HepG2 (cell line): ENCODE results near the gene BTBD6. TPM values are rescaled to one million over a fixed set of nuclear protein-coding genes. Genes with fewer than 3 reads are reported as not detected.
"Not testable (repeated sequence)": the region's sequence is repeated elsewhere in the genome, so short reads cannot be mapped to it uniquely, and the experiment has no call there.

ENCODE experiments used
- ATAC-seq: fragments of 200-7000 bp; cut with Tn5 transposase; 3 replicates; pipeline ENCODE4 v1.9.1; 2020; ENCODE audit warnings: mild to moderate bottlenecking, moderate library complexity
- BruUV-seq: library from RNA; stranded (reverse); fragments of 400-500 nt; replicated peaks from 2 replicates; lab custom pipeline; 2021; lab: Mats Ljungman, UMichigan
- CTCF ChIA-PET: fragments of 300-600 bp; formaldehyde crosslinking; extraction: SDS; loops from one replicate; lab custom pipeline; 2021; ENCODE audit warnings: low total read pairs, inconsistent platforms, low intra/inter-chr PET ratio; lab: Yijun Ruan, JAX
- POLR2A ChIA-PET: fragments of 350-600 bp; sonication (Branson Sonifier 250); formaldehyde crosslinking; loops from one replicate; lab custom pipeline; 2020; ENCODE audit warnings: antibody characterized with exemption, inconsistent platforms; lab: Yijun Ruan, JAX
- DNase-seq: peaks from one replicate; pipeline ENCODE4 v3.0.0-alpha.2; 2015; ENCODE audit warnings: low spot score
- FAIRE-seq: peaks from 3 replicates; lab custom pipeline; 2011; peaks lifted over from hg19 to GRCh38; lab: Jason Lieb, UNC
- H2AFZ ChIP-seq: one replicate; pipeline ENCODE4 v1.6.1; 2011; ENCODE audit warnings: low read length, inconsistent platforms
- H3K27ac ChIP-seq: fragments of 300-600 bp; 3 replicates; pipeline ENCODE4 v1.8.0; 2011; ENCODE audit warnings: mixed run types, mild to moderate bottlenecking, mixed read lengths, low read length, inconsistent platforms; ENCODE audit not compliant: insufficient read depth; ENCODE audit errors: extremely low read length
- H3K27me3 ChIP-seq, 2 experiments: fragments of 200-600 bp in 1 of 2; 2 replicates in 1 of 2; 3 replicates in 1 of 2; pipeline versions ENCODE4 v1.6.0 to v1.8.0; 2011; ENCODE audit warnings: low read length in 2 of 2, mild to moderate bottlenecking in 2 of 2, moderate library complexity in 2 of 2, inconsistent platforms in 1 of 2; ENCODE audit not compliant: insufficient read depth in 2 of 2, control insufficient read depth in 1 of 2
- H3K36me3 ChIP-seq, 2 experiments: fragments of 200-600 bp in 1 of 2; replicated peaks in 1 of 2; 2 replicates in 1 of 2; 3 replicates in 1 of 2; pipeline versions ENCODE4 v1.5.1 to v1.8.0; 2011; ENCODE audit warnings: low read length in 2 of 2, inconsistent platforms in 1 of 2; ENCODE audit not compliant: insufficient read depth in 2 of 2, control insufficient read depth in 1 of 2
- H3K4me1 ChIP-seq: 2 replicates; pipeline ENCODE4 v1.5.1; 2012; ENCODE audit warnings: low read length, inconsistent platforms; ENCODE audit not compliant: insufficient read depth
- H3K4me2 ChIP-seq: 2 replicates; pipeline ENCODE4 v1.6.0; 2011; ENCODE audit warnings: low read depth, low read length, inconsistent platforms
- H3K4me3 ChIP-seq, 3 experiments: fragments of 200-600 bp in 1 of 3; sonication (generic), shearing (Covaris generic) in 1 of 3; replicated peaks in 1 of 3; 2 replicates each; pipeline ENCODE4 v1.5.1; 2011 to 2016; ENCODE audit warnings: low read length in 3 of 3, inconsistent platforms in 2 of 3, low read depth in 2 of 3, mild to moderate bottlenecking in 2 of 3, control low read depth in 1 of 3, mixed read lengths in 1 of 3; ENCODE audit not compliant: insufficient read depth in 1 of 3
- H3K79me2 ChIP-seq: one replicate; pipeline ENCODE4 v1.6.1; 2011; ENCODE audit warnings: low read length, inconsistent platforms; ENCODE audit not compliant: insufficient read depth
- H3K9ac ChIP-seq: 2 replicates; pipeline ENCODE4 v1.6.0; 2011; ENCODE audit warnings: mild to moderate bottlenecking, low read depth, low read length, inconsistent platforms; ENCODE audit not compliant: insufficient read depth
- H3K9me3 ChIP-seq: 2 replicates; pipeline ENCODE4 v1.5.1; 2012; ENCODE audit warnings: mild to moderate bottlenecking, low read length
- H4K20me1 ChIP-seq: 2 replicates; pipeline ENCODE4 v1.6.0; 2011; ENCODE audit warnings: inconsistent platforms, mild to moderate bottlenecking, low read length, moderate library complexity; ENCODE audit not compliant: insufficient read depth
- HES4 ChIP-seq: sonication (generic); formaldehyde crosslinking; IDR thresholded peaks from 2 replicates; pipeline ENCODE4 v1.9.0; 2021; ENCODE audit warnings: mild to moderate bottlenecking, missing genetic modification reagents, borderline replicate concordance
- ZNF768 ChIP-seq: sonication (generic); formaldehyde crosslinking; IDR thresholded peaks from 2 replicates; pipeline ENCODE4 v1.4.0; 2020; ENCODE audit warnings: missing genetic modification reagents
- WGBS: methylation state at CpG from one replicate; pipeline ENCODE4 v1.1.6; 2017; ENCODE audit warnings: low lambda C conversion rate; 5-methylcytosine and 5-hydroxymethylcytosine counted together
- in situ Hi-C: cut with HindIII; loops from 2 replicates; pipeline ENCODE4 v1.10.0; 2017; ENCODE audit warnings: low pct_unique_long_range_greater_than_20kb; ENCODE audit not compliant: extremely low pct_ligation_motif_present
- intact Hi-C: fragments of 100-400 bp; cut with micrococcal nuclease; formaldehyde crosslinking; loops from one replicate; pipeline ENCODE4 v1.10.0; 2022; ENCODE audit not compliant: unreplicated experiment
- polyA plus RNA-seq, 8 experiments: library from polyadenylated mRNA; depleted of rRNA in 3 of 8; stranded (reverse) in 7 of 8; unstranded in 1 of 8; fragments of >200 nt; fragmentation: Illumina TruSeq in 4 of 8; extraction: Trizol in 4 of 8; gene quantifications; 2 replicates each; pipeline versions ENCODE4 v1.2.1 to v1.2.3, GENCODE V29; 2011 to 2016; ENCODE audit warnings: low read depth in 4 of 8, missing spikeins in 1 of 8, mixed read lengths in 1 of 8; ENCODE audit not compliant: insufficient read depth in 1 of 8
- total RNA-seq, 5 experiments: library from RNA; depleted of rRNA; stranded (reverse); fragments of >200 nt; fragmentation: Illumina TruSeq; extraction: Trizol; gene quantifications; 2 replicates each; pipeline ENCODE4 v1.2.3, GENCODE V29; 2016; ENCODE audit warnings: low read depth in 1 of 5

Gene BTBD6
- total and polyA plus RNA-seq, 2 of the 13 experiments (the other 11 are each of a cell fraction or from before 2014, with no cell fraction given): not detected

GRCh38 chr14:105294142-105294597 lies 45.8 kb downstream of the BTBD6 start:
- intact Hi-C loops: no loop called here
- Histone ChIP-seq H3K79me2 (peaks cover 56% of the 10 kb centered on the region), H3K4me1 (peaks cover 17% of the 10 kb centered on the region), H3K27me3 (no peaks in the 10 kb centered on the region), H2AFZ (no peak overlapping the region), H3K9ac (no peak overlapping the region), H3K27ac (no peak overlapping the region), H3K36me3 (no peaks in the 10 kb centered on the region), H3K4me3 (no peak overlapping the region), H3K4me2 (no peak overlapping the region), H4K20me1 (peaks cover 10% of the 10 kb centered on the region; the same call in 1 of the 2 replicates), H3K9me3 (no peaks in the 10 kb centered on the region)
- no peak for FAIRE-seq
- in situ Hi-C loops: no loop called here
- no peak for DNase-seq
- no TSS peak for BruUV-seq
- WGBS: 88% methylated on average over 7 of the region's 15 CpGs
- no peak; the same call in 2 of the 3 replicates for ATAC-seq
- ChIA-PET POLR2A (no interaction called here), CTCF (no interaction called here)
- TF ChIP-seq HES4 (CRISPR knock-in tag): no peak
- 0 out of 2 replicates have a peak, but pooled peaks have one; percentile 11 for TF ChIP-seq ZNF768 (CRISPR knock-in tag)
- TF ChIP-seq, all 625 proteins: peak for 1

- H3K79me2 ChIP-seq: peaks cover 53% of the 10 kb centered on the region
- 97% methylated on average over 11 of the region's 11 CpGs for WGBS
- ATAC-seq, H3K36me3 ChIP-seq, BruUV-seq, H3K9ac ChIP-seq, FAIRE-seq, intact Hi-C loops, H3K27ac ChIP-seq, H3K4me2 ChIP-seq, CTCF ChIA-PET, H3K4me3 ChIP-seq, H3K27me3 ChIP-seq, POLR2A ChIA-PET, DNase-seq, H3K9me3 ChIP-seq, H2AFZ ChIP-seq, in situ Hi-C loops: not testable (repeated sequence)
- H3K4me1 ChIP-seq: peaks cover 29% of the 10 kb centered on the region
- H4K20me1 ChIP-seq: peaks cover 10% of the 10 kb centered on the region; the same call in 1 of the 2 replicates
These were observed 49.0 kb downstream of the BTBD6 start for GRCh38 chr14:105297311-105297710.
